ENCODE data around the gene MSANTD1.
"Not testable (repeated sequence)": the region's sequence is repeated elsewhere in the genome, so short reads cannot be mapped to it uniquely, and the experiment has no call there.

MSANTD1 gene

GRCh38 chr4:3290889-3291321, 41.9 kb downstream of the MSANTD1 start:
- no peak for DNase-seq (ENCODE audit: low read depth)

DNA sequence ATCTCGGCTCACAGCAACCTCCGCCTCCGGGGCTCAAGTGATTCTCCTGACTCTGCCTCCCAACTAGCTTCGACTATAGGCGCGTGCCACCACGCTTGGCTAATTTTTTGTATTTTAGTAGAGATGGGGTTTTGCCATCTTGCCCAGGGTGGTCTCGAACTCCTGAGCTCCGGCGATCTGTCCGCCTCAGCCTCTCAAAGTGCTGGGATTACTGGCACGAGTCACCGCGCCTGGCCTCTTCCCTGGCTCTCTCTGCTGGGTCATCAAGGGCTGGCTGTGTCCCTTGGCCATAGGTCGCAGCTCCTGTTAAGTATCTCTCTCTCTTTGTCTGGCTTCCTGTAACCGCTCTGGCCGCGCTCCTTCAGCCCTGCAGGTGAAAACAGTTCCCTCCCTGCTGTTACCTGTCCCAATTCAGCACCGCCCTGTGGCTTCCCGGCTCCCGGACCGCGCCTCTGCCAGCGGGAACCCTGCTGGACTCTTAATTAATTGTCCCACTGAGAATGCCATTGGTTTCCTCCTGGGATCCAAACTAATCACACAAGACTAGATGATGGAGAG, 42.5 kb downstream of the MSANTD1 start:
- DNase-seq (ENCODE audit: low read depth), result no peak

DNA sequence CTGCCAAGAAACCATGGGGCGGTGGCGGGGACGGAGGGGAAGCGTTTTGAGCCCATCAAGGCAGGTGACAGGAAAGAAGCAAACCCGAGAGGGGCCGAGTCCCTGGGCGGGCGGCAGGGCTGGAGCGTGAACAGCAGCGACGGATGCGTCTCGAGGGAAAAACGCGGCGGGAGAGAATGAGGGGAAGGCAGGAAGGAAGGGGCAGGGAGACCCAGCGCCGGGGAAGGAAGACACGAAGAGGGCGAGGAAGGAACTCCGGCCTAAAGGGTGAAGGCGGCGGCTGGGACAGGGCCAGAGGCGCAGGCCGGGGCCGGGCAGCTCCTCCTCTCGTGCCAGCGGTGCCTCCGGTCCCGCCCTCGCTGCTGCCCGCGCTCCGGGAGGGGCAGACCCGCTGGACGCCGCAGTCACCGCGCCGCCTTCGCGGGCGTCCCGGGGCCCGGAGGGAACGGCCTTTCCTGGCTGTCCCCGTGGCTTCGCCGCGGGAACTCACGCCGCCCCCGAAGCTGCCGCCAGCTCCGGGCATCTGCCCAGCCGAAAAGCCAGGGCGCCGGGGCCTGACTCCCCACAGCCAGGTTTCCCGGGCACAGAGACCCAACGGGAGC, 43.1 kb downstream of the MSANTD1 start:
- DNase-seq (ENCODE audit: low read depth), result no peak

GRCh38 chr4:3292571-3293400, 43.8 kb downstream of the MSANTD1 start, which contains the start of gene RGS12:
Gene RGS12 (plus strand): TSS chr4:3293021. CDS start chr4:3316171, 23,150 bp downstream.
- DNase-seq (ENCODE audit: low read depth), result peak; percentile 81

DNA sequence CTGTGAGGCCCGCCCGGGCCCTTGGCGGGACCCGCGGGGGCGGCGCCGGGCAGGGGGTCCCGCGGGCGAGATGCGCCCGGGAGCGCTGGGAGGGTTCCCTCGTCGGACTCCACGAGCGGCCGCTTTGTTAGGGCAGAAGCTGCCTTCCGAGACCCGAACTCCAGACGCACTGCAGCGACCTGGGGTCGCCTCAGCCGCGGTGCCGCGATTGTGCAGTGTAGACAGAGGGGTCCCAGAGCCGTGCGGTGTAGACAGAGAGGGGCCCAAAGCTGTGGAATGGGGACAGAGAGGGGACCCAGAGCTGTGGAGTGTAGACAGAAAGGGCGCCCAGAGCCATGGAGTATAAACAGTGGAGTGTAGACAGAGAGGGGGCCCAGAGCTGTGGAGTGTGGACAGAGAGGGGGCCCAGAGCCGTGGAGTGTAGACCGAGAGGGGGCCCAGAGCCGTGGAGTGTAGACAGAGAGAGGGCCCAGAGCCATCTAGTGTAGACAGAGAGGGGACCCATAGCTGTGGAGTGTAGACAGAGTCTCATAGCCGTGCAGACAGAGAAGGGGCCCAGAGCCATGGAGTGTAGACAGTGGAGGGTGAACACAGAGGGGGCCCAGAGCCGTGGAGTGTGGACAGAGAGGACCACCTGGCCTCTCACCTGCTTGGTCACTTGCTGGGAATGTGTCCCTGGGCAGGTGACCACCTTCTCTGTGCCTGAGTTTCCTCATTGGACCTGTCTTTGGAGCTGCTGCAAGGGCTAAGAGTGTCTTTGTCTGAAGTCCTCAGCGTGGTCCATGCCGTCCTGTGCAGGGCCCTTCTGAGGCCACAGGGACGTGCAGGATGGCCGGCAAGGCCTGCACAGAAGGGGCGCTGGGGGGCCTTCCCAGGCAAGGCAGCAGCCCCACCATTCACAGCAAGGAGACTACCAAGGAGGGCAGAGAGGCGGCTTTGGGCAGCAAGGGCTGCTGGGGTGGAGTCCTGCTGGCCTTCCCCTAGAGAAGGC, 44.7 kb downstream of the MSANTD1 start:
- no peak for DNase-seq (ENCODE audit: low read depth)

- no peak for DNase-seq (ENCODE audit: low read depth)
These were observed 45.7 kb downstream of the MSANTD1 start for GRCh38 chr4:3294401-3295241.

GRCh38 chr4:3295837-3296624, 47.1 kb downstream of the MSANTD1 start:
- DNase-seq (ENCODE audit: low read depth), result no peak

DNA sequence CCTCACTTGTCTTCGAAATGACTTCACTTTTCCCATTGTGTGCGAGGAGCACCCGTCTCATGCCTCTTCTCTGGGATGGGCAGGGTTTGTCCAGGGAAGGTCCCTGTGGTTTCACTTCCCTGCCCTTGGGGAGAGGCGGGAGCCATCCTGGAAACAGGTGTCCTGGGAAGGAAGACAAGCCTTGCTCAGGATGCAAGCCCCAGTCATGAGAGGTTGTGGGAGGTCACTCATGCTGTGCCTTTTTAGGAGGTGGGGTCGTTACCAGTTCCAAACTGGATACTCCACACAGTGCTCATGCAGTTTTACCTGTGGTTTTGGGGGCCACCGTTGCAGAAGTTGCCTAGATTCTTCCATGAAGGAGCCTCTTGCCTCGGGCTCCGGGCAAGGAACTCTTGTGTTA, 47.7 kb downstream of the MSANTD1 start:
- no peak for DNase-seq (ENCODE audit: low read depth)

- no peak for DNase-seq (ENCODE audit: low read depth)
These were observed 48.3 kb downstream of the MSANTD1 start for GRCh38 chr4:3297066-3297859.

- no peak for DNase-seq (ENCODE audit: low read depth)
These were observed 50.4 kb downstream of the MSANTD1 start for GRCh38 chr4:3299122-3299975.

DNA sequence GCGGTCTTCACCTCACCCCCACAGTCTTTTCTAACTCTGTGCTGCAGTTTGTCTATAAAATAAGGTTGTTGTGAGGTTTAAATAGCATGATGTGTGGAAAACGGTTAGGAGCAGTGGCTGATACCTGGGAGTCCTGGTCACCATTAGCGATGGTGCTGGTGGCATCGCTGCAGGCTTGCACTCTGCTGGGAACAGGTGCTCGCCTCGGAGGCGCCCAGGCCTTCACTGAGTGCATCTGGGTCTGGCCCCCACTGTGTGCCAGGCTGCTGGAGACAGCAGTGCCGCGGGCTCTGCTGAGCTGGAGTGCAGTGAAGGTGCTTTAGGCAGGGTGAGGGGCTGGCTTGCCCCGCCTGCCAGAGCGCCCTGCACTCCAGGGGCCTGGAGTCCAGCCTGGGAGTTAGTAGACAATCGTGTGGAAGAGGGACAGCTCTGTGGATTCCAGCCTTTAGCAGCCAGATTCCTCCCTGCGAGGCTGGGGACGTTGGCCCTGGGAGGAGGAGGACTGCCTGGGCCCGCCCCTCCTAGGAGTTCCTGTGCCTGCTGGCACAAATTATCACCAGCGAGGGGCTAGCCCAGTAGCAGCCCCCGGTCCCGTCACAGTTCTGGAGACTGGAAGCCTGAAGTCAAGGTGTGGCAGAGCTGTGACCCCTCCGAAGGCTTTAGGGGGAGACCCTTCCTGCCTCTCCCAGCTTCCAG, 51.2 kb downstream of the MSANTD1 start:
- DNase-seq (ENCODE audit: low read depth), result no peak

- not testable (repeated sequence) for DNase-seq (ENCODE audit: low read depth)
These were observed 51.9 kb downstream of the MSANTD1 start for GRCh38 chr4:3300882-3301281.

GRCh38 chr4:3301450-3302172, 52.7 kb downstream of the MSANTD1 start:
- no peak for DNase-seq (ENCODE audit: low read depth)

DNA sequence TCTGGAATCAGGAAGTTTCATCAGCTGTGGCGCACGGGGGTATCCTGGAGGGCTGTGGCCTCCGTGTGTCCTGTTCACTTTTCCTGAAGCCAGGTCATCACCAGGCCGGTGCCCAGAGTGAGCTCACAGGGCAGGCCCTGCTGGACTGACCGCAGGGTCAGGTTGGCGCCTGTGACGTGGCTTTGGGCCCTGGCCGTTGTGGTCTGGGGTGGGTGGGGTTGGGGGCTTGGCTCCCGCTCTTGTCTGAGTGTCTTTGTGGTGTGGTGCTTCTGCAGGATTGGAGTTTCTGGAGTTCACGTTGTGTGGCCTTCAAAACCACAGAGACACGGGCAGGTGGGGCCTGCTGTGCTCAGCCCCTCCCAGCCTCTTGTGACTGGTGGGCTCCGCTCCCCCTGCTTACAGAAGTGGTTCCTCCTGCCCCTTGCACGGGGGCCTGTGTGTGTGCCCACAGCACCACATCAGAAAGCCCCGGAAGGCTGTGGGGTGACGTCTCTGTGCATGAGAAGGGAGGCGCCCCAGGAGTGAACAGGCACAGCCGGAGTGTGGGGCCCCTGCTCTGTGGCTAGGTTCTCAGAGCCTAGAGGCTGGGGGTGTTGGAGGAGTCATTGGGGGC, 53.3 kb downstream of the MSANTD1 start:
- DNase-seq (ENCODE audit: low read depth), result no peak

DNA sequence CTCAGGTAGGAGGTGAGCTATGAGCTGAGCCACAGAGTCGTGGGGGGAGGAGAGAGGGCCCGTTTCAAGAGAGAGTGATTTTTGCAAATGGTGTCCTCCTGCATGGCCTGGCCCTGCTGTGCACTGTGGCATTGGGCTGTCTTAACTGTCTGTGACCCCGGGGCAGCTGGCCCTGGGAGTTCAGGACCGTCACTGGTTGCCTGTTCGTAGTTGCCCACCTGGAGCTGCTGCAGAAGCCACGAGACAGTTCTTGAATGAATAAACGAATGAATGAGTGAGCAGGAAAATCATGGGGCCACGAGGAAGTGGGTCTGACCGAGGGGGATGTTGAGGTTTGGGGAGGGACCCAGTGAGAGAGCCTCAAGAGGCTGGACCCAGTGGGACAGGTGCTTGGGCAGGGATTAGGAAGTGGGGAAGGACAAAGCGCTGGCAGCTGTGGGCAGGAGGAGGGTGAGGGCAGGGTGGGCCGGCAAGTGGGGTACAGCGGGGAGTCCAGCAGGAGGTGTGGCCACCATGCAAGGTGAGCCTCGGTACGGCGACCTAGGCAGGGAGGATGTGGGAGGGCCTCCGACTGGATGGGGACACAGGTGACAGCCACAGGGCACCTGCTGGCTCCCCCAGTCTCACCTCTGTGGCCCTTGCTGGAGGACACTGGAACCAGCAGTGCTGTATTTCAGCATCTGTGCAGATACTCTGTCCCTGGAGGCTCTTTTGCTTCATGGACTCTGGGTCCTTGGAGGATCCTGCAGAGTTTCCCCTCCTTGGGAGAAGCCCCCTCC, 54.0 kb downstream of the MSANTD1 start:
- DNase-seq (ENCODE audit: low read depth), result no peak

GRCh38 chr4:3303565-3303824, 54.5 kb downstream of the MSANTD1 start:
- no peak for DNase-seq (ENCODE audit: low read depth)
